NCI-H2029 treated with DMSO at 0.1 percent for 48 hours (cell line): ENCODE results near the gene ACTR3C.

ENCODE experiments used
- DNase-seq: peaks from one replicate; lab custom pipeline; 2025; lab: John Stamatoyannopoulos, UW

Gene ACTR3C

GRCh38 chr7:150322833-150323681, at the start of gene ACTR3C, which contains the start of gene LRRC61:
Gene ACTR3C (minus strand): TSS chr7:150323545. CDS start chr7:150295296, 28,249 bp downstream.
Gene LRRC61 (plus strand): TSS chr7:150323355. CDS start chr7:150336862, 13,507 bp downstream.
- DNase-seq, result peak; percentile 51

DNA sequence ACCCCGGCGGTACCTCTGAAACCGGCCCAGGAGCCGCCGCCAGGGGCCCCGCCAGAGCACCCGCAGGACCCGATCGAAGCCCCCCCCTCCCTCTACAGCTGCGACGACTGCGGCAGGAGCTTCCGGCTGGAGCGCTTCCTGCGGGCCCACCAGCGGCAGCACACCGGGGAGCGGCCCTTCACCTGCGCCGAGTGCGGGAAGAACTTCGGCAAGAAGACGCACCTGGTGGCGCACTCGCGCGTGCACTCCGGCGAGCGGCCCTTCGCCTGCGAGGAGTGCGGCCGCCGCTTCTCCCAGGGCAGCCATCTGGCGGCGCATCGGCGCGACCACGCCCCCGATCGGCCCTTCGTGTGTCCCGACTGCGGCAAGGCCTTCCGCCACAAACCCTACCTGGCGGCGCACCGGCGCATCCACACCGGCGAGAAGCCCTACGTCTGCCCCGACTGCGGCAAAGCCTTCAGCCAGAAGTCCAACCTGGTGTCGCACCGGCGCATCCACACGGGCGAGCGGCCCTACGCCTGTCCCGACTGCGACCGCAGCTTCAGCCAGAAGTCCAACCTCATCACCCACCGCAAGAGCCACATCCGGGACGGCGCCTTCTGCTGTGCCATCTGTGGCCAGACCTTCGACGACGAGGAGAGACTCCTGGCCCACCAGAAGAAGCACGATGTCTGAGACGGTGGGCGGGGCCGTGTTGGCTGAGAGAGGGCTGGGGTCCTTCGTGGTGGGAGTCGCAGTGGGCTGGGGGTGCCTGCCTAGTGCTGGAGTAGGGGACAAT, 49.1 kb upstream of the ACTR3C start:
- DNase-seq, result no peak

DNA sequence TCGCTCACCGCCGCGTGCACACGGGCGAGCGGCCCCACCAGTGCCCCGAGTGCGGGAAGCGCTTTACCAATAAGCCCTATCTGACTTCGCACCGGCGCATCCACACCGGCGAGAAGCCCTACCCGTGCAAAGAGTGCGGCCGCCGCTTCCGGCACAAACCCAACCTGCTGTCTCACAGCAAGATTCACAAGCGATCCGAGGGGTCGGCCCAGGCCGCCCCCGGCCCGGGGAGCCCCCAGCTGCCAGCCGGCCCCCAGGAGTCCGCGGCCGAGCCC, 48.6 kb upstream of the ACTR3C start:
- no peak for DNase-seq

- no peak for DNase-seq
Measured at GRCh38 chr7:150371131-150371995, 48.0 kb upstream of the ACTR3C start.

DNA sequence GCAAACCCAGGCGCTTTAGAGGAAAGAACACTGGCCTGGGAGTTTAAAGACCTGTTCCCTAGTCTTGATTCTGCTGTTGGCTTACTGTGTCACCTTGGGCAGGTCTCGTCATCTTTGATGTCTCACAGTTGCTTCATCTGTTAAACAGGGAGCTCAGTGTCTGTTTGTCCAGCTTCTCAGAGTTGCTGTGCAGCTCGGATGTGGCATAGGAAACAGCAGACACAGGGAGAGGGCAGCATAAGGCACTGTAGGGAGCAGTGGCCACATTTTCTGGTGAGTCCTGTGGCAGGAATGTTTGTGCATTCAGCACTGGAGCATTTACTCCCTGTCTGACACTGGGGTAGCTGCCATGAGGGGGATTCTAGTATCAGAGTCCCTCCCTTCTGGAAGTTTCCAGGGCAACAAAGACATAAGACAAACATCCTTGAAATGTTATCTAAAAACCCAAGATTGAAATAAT, 47.3 kb upstream of the ACTR3C start:
- DNase-seq, result no peak

DNA sequence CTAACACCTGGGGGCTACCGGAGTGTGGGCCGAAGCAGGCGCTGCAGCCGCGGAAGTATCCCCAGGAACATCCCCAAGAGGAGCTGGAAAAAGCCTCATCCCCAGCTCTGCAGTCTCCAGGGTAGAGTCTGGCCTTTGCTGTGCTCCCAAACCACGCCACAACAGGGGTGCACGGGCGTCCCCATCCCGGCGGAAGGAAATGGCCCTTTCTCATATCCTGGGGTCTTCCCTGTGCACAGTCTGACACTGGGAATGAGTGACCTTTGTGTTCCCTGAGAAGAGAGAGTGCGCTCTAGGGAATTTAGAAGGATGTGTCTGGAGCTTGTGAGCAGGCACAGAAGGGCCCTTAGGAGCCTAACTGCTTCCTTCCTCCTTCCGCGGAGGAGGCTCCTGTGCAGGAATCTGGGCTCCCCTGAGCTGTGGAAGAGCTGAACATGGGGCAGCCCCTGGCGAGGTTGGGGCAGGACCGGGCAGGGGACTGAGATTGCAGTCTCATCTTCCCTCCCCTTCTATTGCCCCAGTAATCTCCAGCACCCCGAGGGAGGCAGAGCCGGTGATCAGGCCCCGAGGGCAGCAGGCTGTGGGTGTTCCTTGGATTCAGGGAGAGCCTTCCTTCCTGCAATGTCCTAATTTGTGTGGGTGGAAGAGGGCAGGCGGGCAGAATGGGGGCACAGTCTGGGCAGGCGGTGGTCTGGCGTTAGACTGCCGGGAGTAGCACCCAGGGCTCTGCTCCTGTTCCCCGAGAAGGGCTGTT, 46.6 kb upstream of the ACTR3C start:
- no peak for DNase-seq

- DNase-seq, result peak; percentile 51
Measured at GRCh38 chr7:150368884-150369747, 45.8 kb upstream of the ACTR3C start.

DNA sequence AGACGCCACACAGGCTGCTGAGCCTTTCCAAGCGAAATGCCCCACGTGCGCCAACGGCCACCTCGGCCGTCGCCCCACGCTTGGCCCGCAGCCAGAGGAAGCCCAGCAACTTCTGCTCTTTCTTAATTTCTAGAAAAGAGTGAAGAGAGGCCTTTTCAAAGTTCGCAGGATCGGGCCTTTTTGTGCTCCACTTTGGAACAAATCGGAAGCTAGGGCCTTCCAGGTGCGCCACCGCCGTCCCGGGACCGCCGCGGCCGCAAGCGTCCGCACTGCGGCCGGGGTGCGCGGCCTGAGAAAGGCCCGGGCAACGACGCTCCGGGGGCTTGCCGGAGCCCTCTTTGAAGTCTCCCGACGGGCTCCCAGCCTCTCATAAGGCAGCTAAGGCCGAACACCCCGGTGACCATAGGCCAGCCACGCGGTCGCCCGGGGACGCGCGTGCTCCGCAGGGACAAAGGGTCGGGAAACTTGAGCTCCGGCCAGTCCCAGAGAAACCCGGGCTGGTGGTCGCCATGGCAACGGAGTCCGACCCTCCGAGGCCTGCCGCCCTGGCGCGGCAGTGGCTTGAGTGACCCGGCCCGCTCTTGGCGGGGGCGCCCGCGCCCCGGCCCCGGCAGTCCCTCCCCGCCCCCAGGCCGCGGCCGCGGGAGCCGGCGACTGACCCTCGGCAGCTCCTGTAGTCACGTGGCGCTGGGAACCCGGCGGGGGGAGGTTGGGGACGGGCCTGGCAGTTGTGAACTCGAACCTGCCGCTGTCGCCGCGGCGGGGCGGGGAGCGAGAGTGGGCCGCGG, 44.9 kb upstream of the ACTR3C start, which contains the start of gene REPIN1:
TSS of gene REPIN1 (plus strand) at position 727 of the 788 bp plus-strand sequence. CDS start 890 bp downstream, outside the sequence.
- peak; percentile 64 for DNase-seq

GRCh38 chr7:150367677-150368095, 44.3 kb upstream of the ACTR3C start:
- peak; percentile 85 for DNase-seq

DNA sequence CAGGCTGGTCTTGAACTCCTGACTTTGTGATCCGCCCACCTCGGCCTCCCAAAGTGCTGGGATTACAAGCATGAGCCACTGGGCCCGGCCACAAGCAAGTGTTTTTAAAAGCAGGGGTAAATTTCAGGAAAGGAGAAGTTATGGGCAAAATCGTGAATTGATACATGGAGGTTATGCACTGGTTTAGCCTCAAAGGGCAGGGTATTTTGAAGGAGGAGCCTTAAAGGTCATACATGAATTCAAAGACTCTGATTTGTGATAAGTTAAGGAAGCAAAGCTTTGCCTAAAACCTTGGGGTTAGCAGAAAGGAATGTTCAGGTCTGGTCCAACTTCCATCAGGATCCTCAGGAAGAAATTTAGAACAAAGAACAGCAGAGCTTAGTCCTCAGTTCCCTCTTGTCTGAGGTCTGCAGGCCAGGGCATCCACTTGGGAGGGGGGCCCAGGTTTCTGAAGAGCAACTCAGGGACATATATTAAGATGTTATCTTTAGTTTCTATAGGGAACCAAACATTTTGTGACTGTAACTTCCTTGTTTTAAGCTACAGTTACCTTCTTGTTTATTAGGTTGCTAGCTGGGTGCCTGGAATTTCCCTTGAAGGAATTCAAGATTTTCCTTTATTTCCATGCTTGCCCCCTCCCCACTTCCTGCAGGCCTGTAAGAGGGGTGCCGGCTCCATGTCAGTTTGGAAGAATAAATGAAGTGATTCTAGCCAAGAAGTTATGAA, 42.5 kb upstream of the ACTR3C start:
- no peak for DNase-seq

GRCh38 chr7:150365194-150365593, 41.8 kb upstream of the ACTR3C start:
- DNase-seq, result no peak

GRCh38 chr7:150363872-150364271, 40.5 kb upstream of the ACTR3C start:
- DNase-seq, result no peak

- no peak for DNase-seq
Measured at GRCh38 chr7:150363370-150363769, 40.0 kb upstream of the ACTR3C start.

GRCh38 chr7:150361807-150362621, 38.7 kb upstream of the ACTR3C start:
- no peak for DNase-seq

DNA sequence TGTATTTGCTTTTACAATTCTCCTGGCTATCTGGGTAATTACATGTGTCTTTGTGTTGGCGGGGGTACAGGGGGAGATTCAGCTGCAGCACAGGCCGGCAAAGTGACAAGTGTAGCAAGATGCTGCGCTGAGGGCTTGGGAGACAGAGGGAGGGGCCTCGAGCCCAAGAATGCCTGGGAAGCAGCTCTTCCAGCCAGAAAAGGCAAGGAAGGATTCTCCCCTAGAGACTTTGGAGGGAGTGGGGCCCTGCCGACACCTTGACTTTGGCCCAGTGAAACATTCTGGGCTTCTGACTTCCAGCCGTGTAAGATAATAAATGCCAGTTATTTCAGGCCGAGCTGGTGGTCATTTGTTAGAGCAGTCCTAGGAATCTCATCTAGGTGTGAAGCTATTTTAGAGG, 38.1 kb upstream of the ACTR3C start:
- DNase-seq, result no peak

DNA sequence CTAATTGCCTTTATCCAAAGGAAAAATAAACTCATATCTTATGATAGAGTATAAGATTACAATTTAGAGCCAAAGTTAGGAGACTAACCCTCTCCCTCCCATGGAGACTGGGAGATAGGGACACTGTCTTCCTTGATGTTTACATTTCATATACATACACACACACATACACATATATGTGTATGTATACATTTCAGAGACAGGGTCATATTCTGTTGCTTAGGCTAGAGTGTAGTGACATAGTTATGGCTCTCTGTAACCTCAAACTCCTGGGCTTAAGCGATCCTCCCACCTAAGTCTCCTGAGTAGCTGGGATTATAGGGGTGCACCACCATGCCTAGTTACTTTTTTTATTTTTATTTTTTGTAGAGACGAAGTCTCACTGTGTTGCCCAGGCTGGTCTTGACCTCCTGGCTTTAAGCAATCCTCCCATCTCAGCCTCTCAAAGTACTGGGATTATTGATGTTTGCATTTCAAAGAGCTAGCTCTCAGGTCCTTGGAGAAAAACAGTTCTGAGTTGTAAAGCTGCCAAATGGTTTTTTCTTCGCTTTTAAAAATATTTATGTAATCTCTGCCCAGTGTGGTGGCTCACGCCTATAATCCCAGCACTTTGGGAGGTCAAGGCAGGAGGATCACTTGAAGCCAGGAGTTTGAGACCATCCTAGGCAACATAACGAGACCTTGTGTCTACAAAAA, 37.2 kb upstream of the ACTR3C start:
- DNase-seq, result no peak

DNA sequence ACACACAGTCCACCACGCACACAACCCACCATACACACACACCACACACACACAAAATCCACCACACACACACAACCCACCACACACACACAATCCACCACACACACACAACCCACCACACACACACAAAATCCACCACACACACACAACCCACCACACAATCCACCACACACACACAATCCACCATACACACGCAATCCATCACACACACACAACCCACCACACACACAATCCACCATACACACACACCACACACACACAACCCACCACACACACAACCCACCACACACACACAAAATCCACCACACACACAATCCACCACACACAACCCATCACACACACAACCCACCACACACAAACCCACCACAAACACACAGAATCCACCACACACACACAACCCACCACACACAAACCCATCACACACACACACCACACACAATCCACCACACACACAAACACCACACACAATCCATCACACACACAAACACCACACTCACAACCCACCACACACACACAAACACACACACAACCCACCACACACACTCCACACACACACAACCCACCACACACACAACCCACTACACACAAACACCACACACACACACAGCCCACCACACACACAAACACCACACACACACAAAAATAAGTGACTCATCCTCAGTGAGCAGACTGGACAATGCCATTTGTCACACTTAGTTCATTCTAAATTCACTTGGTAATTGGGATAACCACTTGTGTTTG, 36.4 kb upstream of the ACTR3C start:
- no peak for DNase-seq
